Measurements from ENCODE around the gene RALGPS1.

RALGPS1 gene

GRCh38 chr9:127090341-127090985 is 175.9 kb downstream of the RALGPS1 start:
- in situ Hi-C loops (cut with MboI; ENCODE audit: low sequenced_read_pairs, unreplicated experiment), result no loop called here
- DNase-seq (ENCODE audit: low spot score), result no peak
- TF ChIP-seq, protein P1, sequence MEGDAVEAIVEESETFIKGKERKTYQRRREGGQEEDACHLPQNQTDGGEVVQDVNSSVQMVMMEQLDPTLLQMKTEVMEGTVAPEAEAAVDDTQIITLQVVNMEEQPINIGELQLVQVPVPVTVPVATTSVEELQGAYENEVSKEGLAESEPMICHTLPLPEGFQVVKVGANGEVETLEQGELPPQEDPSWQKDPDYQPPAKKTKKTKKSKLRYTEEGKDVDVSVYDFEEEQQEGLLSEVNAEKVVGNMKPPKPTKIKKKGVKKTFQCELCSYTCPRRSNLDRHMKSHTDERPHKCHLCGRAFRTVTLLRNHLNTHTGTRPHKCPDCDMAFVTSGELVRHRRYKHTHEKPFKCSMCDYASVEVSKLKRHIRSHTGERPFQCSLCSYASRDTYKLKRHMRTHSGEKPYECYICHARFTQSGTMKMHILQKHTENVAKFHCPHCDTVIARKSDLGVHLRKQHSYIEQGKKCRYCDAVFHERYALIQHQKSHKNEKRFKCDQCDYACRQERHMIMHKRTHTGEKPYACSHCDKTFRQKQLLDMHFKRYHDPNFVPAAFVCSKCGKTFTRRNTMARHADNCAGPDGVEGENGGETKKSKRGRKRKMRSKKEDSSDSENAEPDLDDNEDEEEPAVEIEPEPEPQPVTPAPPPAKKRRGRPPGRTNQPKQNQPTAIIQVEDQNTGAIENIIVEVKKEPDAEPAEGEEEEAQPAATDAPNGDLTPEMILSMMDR (IDR thresholded peaks at IDR 0.05; ENCODE audit: borderline replicate concordance, control extremely low read depth, extremely low read depth, insufficient read depth, missing control alignments), result no peak

- DNase-seq (ENCODE audit: low spot score), result no peak
- TF ChIP-seq, protein P1 (IDR thresholded peaks at IDR 0.05; ENCODE audit: borderline replicate concordance, control extremely low read depth, extremely low read depth, insufficient read depth, missing control alignments), result no peak
- in situ Hi-C loops (cut with MboI; ENCODE audit: low sequenced_read_pairs, unreplicated experiment), result no loop called here
Observed at GRCh38 chr9:127091526-127091925, 176.9 kb downstream of the RALGPS1 start.

GRCh38 chr9:127092041-127092608 is 177.5 kb downstream of the RALGPS1 start:
- DNase-seq (ENCODE audit: low spot score), result no peak
- TF ChIP-seq, protein P1 (IDR thresholded peaks at IDR 0.05; ENCODE audit: borderline replicate concordance, control extremely low read depth, extremely low read depth, insufficient read depth, missing control alignments), result no peak
- in situ Hi-C loops (cut with MboI; ENCODE audit: low sequenced_read_pairs, unreplicated experiment), result no loop called here

- TF ChIP-seq, protein P1 (IDR thresholded peaks at IDR 0.05; ENCODE audit: borderline replicate concordance, control extremely low read depth, extremely low read depth, insufficient read depth, missing control alignments), result no peak
- DNase-seq (ENCODE audit: low spot score), result no peak
- in situ Hi-C loops (cut with MboI; ENCODE audit: low sequenced_read_pairs, unreplicated experiment), result no loop called here
Observed at GRCh38 chr9:127093319-127094020, 178.9 kb downstream of the RALGPS1 start.

DNA sequence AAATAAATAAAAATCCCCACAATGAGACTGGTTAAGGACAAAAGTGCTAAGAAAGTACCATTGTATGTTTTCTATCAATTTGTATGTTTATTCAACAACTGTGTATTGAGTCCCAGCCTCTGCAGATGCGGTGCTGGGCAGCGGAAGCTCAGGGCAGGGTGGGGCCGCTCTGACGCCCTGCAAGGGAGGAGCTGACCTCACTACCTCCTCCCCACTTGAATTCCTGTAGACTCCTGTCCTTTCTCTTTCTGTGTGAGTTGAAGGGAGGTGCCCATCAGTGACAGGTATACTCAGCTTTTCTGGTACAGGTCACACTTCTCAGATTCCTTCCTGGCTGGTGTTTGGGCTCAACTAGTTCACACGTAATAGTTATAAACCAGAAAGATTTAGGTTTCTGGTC is 180.8 kb downstream of the RALGPS1 start:
- TF ChIP-seq, protein P1 (IDR thresholded peaks at IDR 0.05; ENCODE audit: borderline replicate concordance, control extremely low read depth, extremely low read depth, insufficient read depth, missing control alignments), result no peak

GRCh38 chr9:127096208-127096607 is 181.6 kb downstream of the RALGPS1 start:
- no peak for DNase-seq (ENCODE audit: low spot score)
- TF ChIP-seq, protein P1 (IDR thresholded peaks at IDR 0.05; ENCODE audit: borderline replicate concordance, control extremely low read depth, extremely low read depth, insufficient read depth, missing control alignments), result no peak
- in situ Hi-C loops (cut with MboI; ENCODE audit: low sequenced_read_pairs, unreplicated experiment), result no loop called here

More for the DNA sequence above, 180.8 kb downstream of the RALGPS1 start:
- in situ Hi-C loops (cut with MboI; ENCODE audit: low sequenced_read_pairs, unreplicated experiment), result no loop called here
- DNase-seq (ENCODE audit: low spot score), result no peak
